DOHH2 (cell line): ENCODE measurements around the gene CNN2.

Source experiments
- CTCF ChIP-seq: fragments of 200-600 bp; sonication (generic); IDR thresholded peaks from one replicate; pipeline ENCODE4 v1.5.1; 2014; ENCODE audit warnings: antibody characterized with exemption, mild to moderate bottlenecking, low read depth, low read length; ENCODE audit not compliant: poor library complexity, severe bottlenecking
- EZH2phosphoT487 ChIP-seq: fragments of 200-600 bp; sonication (generic); IDR thresholded peaks from 2 replicates; pipeline ENCODE4 v1.6.1; 2017; ENCODE audit warnings: borderline replicate concordance, mild to moderate bottlenecking, antibody characterized with exemption, low read length, moderate library complexity, mixed read lengths

- TF ChIP-seq CTCF (peak; percentile 47), EZH2phosphoT487 (no peak)
These were observed 36.9 kb upstream of the CNN2 start for GRCh38 chr19:989381-990081.
